OCI-LY7 (cell line): ENCODE measurements around the gene ST8SIA2. TPM values are rescaled to one million over a fixed set of nuclear protein-coding genes. Genes with fewer than 3 reads are reported as not detected.

Source experiments
- BruUV-seq: library from RNA; stranded (reverse); fragments of 400-500 nt; replicated peaks from 2 replicates; lab custom pipeline; 2021; lab: Mats Ljungman, UMichigan
- CTCF ChIA-PET: fragments of 300-600 bp; sonication (Branson Sonifier 250); formaldehyde crosslinking; loops from one replicate; lab custom pipeline; 2022; ENCODE audit warnings: antibody characterized with exemption; ENCODE audit not compliant: unreplicated experiment; lab: Charles Lee
- POLR2A ChIA-PET: fragments of 300-600 bp; sonication (Branson Sonifier 250); formaldehyde crosslinking; loops from one replicate; lab custom pipeline; 2022; ENCODE audit warnings: antibody characterized with exemption; lab: Charles Lee
- DNase-seq: peaks from one replicate; pipeline ENCODE4 v3.0.0-alpha.2; 2015; ENCODE audit warnings: low spot score
- H2AFZ ChIP-seq: fragments of 200-600 bp; sonication (generic), shearing (Covaris generic); 2 replicates; pipeline ENCODE4 v1.6.1; 2014; ENCODE audit warnings: mild to moderate bottlenecking, antibody characterized with exemption, low read length, moderate library complexity
- H3K27ac ChIP-seq: fragments of 200-600 bp; sonication (generic); 2 replicates; pipeline ENCODE4 v1.5.1; 2014; ENCODE audit warnings: mixed run types, low read depth, mild to moderate bottlenecking, moderate library complexity, low read length, inconsistent platforms; ENCODE audit not compliant: poor library complexity, severe bottlenecking
- H3K36me3 ChIP-seq: fragments of 200-600 bp; sonication (generic); 2 replicates; pipeline ENCODE4 v1.6.1; 2014; ENCODE audit warnings: mild to moderate bottlenecking, antibody characterized with exemption, low read length, moderate library complexity, mixed read lengths; ENCODE audit not compliant: insufficient read depth
- H3K4me1 ChIP-seq: fragments of 200-600 bp; sonication (generic); 2 replicates; pipeline ENCODE4 v1.5.1; 2014; ENCODE audit warnings: mild to moderate bottlenecking, low read length; ENCODE audit not compliant: insufficient read depth, poor library complexity, severe bottlenecking
- H3K4me2 ChIP-seq: fragments of 200-600 bp; sonication (generic); 2 replicates; pipeline ENCODE4 v1.6.1; 2014; ENCODE audit warnings: mild to moderate bottlenecking, low read length
- H3K4me3 ChIP-seq: fragments of 200-600 bp; sonication (generic); 2 replicates; pipeline ENCODE4 v1.5.1; 2014; ENCODE audit warnings: mild to moderate bottlenecking, low read depth, low read length; ENCODE audit not compliant: poor library complexity, severe bottlenecking
- H3K79me2 ChIP-seq: fragments of 200-600 bp; sonication (generic); 2 replicates; pipeline ENCODE4 v1.6.1; 2016; ENCODE audit warnings: low read depth, mild to moderate bottlenecking, low read length, moderate library complexity, mixed read lengths; ENCODE audit not compliant: insufficient read depth
- H3K9me2 ChIP-seq: fragments of 200-600 bp; sonication (generic); 2 replicates; pipeline ENCODE4 v1.6.1; 2016; ENCODE audit warnings: mild to moderate bottlenecking, low read length, mixed read lengths; ENCODE audit not compliant: insufficient read depth
- H3K9me3 ChIP-seq: fragments of 200-600 bp; sonication (generic); 2 replicates; pipeline ENCODE4 v1.6.1; 2014; ENCODE audit warnings: mild to moderate bottlenecking, mixed run types, low read length, mixed read lengths
- H4K20me1 ChIP-seq: fragments of 200-600 bp; sonication (generic); 2 replicates; pipeline ENCODE4 v1.6.1; 2014; ENCODE audit warnings: mild to moderate bottlenecking, antibody characterized with exemption, low read length, moderate library complexity, mixed read lengths; ENCODE audit not compliant: insufficient read depth
- CTCF ChIP-seq: fragments of 200-600 bp; sonication (generic); conservative IDR thresholded peaks from 2 replicates; pipeline ENCODE4 v1.5.1; 2014; ENCODE audit warnings: mild to moderate bottlenecking, antibody characterized with exemption, low read length, moderate library complexity, mixed read lengths
- EZH2phosphoT487 ChIP-seq: fragments of 200-600 bp; sonication (generic); IDR thresholded peaks from 2 replicates; pipeline ENCODE4 v1.6.1; 2018; ENCODE audit warnings: low read depth, borderline replicate concordance, mild to moderate bottlenecking, mixed run types, antibody characterized with exemption, low read length, moderate library complexity, mixed read lengths
- intact Hi-C: fragments of 100-400 bp; cut with micrococcal nuclease; formaldehyde crosslinking; loops from one replicate; pipeline ENCODE4 v1.10.0; 2022; ENCODE audit not compliant: unreplicated experiment
- total RNA-seq, 2 experiments: library from RNA; depleted of rRNA in 1 of 2; stranded (reverse); fragments of >200 nt in 1 of 2; shearing (Covaris generic) in 1 of 2; gene quantifications; 2 replicates each; pipeline ENCODE4 v1.2.3, GENCODE V29; 2014 to 2022

Gene ST8SIA2
- total RNA-seq, 2 experiments from 2014 or later: not detected

DNA sequence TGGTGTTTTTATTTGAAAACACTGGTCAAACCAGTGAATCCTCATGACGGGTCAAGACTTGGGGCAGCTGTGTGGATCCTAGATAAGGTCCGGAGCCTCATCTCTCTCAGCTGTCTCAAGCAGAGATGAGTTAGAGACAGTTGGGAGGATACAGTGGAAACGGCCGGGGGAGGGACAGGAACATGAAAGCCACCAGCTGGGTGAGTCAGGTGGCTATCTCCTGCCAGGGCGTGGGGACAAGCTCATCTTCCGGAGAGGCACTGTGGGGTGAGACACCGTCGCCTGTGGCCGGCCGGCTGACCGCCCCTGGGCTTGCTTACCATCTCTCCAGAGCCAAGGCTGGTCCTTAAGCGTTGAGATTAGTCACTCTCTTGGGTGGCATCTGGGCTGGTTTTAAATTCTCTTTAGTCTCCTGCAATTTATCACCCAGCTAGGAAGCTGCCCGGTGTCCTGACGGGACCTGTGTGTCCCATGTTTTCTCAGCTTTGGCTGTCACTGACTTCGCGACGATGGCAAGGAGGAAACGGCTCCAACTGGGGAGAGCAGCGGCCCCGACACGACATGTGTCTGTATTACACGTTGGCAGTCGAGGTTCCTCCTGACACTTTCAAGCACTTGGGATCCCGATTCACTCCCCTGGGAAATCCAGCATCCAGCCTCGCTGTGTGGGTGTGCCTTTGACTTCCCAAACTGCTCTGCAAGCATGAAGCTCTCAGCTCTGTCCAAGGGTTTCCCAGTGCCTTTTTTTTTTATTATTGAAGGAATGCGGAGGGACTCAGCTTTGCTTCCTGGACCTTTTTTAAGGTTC, 7.5 kb downstream of the ST8SIA2 start:
- TF ChIP-seq CTCF (no peak), EZH2phosphoT487 (no peak)
- CTCF ChIA-PET: interaction anchor here (0.6 kb wide), 1 partner anchor 59 kb away, joined by 3 read pairs; no protein-coding TSS in a partner anchor
- H3K79me2 ChIP-seq: no peaks in the 10 kb centered on the region

DNA sequence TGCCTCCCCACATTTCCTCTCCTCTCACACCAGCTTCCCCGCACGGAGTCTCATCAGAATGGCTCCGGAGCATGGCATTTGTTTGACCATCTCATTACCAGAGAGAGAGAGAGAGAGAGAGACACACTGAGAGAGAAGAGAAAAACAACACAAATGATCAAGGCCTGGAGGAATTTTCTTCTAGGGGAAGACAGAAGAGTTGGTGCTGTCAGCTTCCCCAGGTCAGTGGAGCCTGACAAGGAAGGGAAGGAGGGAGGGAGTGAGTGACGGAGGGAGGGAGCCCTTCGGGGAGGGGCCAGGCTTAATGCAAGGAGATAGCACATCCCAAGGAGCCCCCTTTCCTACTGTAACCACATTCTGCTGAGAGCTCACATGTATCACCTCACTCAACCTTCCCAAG, 9.1 kb downstream of the ST8SIA2 start:
- Histone ChIP-seq H3K4me1 (no peaks in the 10 kb centered on the region), H2AFZ (no peak overlapping the region), H3K27ac (no peak overlapping the region), H3K4me3 (no peak overlapping the region), H3K9me2 (no peaks in the 10 kb centered on the region), H3K4me2 (no peak overlapping the region), H3K9me3 (no peaks in the 10 kb centered on the region), H4K20me1 (no peaks in the 10 kb centered on the region), H3K36me3 (no peaks in the 10 kb centered on the region), H3K79me2 (no peaks in the 10 kb centered on the region)
- POLR2A ChIA-PET: no interaction called here
- intact Hi-C loops: no loop called here
- BruUV-seq: no TSS peak
- DNase-seq: no peak
- TF ChIP-seq EZH2phosphoT487 (no peak), CTCF (no peak)
- CTCF ChIA-PET: no interaction called here

More for the DNA sequence above, 7.5 kb downstream of the ST8SIA2 start:
- H3K4me3 ChIP-seq: no peak overlapping the region
- no peak overlapping the region for H3K4me2 ChIP-seq
- no peaks in the 10 kb centered on the region for H3K9me2 ChIP-seq
- BruUV-seq: no TSS peak
- H3K36me3 ChIP-seq: no peaks in the 10 kb centered on the region
- intact Hi-C loops: no loop called here
- no peak for DNase-seq
- H3K4me1 ChIP-seq: no peaks in the 10 kb centered on the region
- no peak overlapping the region for H2AFZ ChIP-seq
- POLR2A ChIA-PET: interaction anchor here (0.5 kb wide), 1 partner anchor 256 kb away, joined by 3 read pairs; no protein-coding TSS in a partner anchor
- no peak overlapping the region for H3K27ac ChIP-seq
- H3K9me3 ChIP-seq: no peaks in the 10 kb centered on the region
- H4K20me1 ChIP-seq: no peaks in the 10 kb centered on the region

DNA sequence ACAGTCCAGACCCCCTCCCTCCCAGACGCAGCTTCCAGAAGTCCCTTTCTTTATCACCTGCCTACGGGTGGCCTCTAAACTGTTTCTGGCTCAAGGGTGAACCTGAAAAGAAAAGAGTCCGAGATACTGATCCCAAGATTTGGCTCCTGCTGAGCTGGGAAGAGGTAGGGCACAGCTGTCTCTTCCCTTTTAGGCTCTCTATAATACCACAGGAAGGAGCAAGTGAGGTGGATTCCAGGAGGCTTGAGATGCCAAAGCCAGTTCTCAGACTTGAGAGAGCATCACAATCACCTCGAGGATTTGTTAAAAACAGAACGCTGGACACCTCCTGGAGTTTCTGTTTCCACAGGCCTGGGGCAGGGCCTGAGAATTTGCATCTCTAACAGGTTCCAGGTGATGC, 12.3 kb downstream of the ST8SIA2 start:
- POLR2A ChIA-PET: no interaction called here
- TF ChIP-seq EZH2phosphoT487 (no peak), CTCF (no peak)

More for the DNA sequence above, 12.3 kb downstream of the ST8SIA2 start:
- H3K4me3 ChIP-seq: no peak overlapping the region
- H4K20me1 ChIP-seq: no peaks in the 10 kb centered on the region
- no TSS peak for BruUV-seq
- H3K4me1 ChIP-seq: no peaks in the 10 kb centered on the region
- H3K36me3 ChIP-seq: no peaks in the 10 kb centered on the region
- H3K79me2 ChIP-seq: no peaks in the 10 kb centered on the region
- no peak overlapping the region for H2AFZ ChIP-seq
- no peaks in the 10 kb centered on the region for H3K9me3 ChIP-seq
- H3K9me2 ChIP-seq: no peaks in the 10 kb centered on the region
- H3K4me2 ChIP-seq: no peak overlapping the region
- intact Hi-C loops: no loop called here
- DNase-seq: no peak
- no peak overlapping the region for H3K27ac ChIP-seq
- CTCF ChIA-PET: no interaction called here
